GM12878 (cell line): ENCODE data around the gene ZNF775. TPM values are rescaled to one million over a fixed set of nuclear protein-coding genes. Genes with fewer than 3 reads are reported as not detected.
A peak's percentile ranks its signal among the peaks of the same experiment; 100 is the strongest.

ENCODE experiments used
- ATAC-seq: fragments of 200-7000 bp; cut with Tn5 transposase; 3 replicates; pipeline ENCODE4 v1.9.1; 2020; ENCODE audit warnings: mild to moderate bottlenecking, moderate library complexity
- BruUV-seq: library from RNA; stranded (reverse); fragments of 400-500 nt; replicated peaks from 2 replicates; lab custom pipeline; 2021; lab: Mats Ljungman, UMichigan
- CTCF ChIA-PET: fragments of 300-600 bp; sonication (Branson Sonifier 250); formaldehyde crosslinking; extraction: SDS; loops from one replicate; lab custom pipeline; 2021; ENCODE audit warnings: inconsistent platforms; lab: Yijun Ruan, JAX
- POLR2A ChIA-PET: fragments of 350-600 bp; formaldehyde crosslinking; extraction: SDS; loops from one replicate; lab custom pipeline; 2021; ENCODE audit warnings: inconsistent platforms; lab: Charles Lee
- RAD21 ChIA-PET: fragments of 300-600 bp; sonication (Branson Sonifier 250); formaldehyde crosslinking; loops from one replicate; lab custom pipeline; 2023; ENCODE audit warnings: antibody characterized with exemption; ENCODE audit not compliant: unreplicated experiment; lab: Charles Lee
- SMC1A ChIA-PET: fragments of 300-600 bp; sonication (Branson Sonifier 250); formaldehyde crosslinking; loops from one replicate; lab custom pipeline; 2023; ENCODE audit not compliant: unreplicated experiment, uncharacterized antibody; lab: Charles Lee
- DNase-seq: peaks from one replicate; pipeline ENCODE4 v3.0.0-alpha.2; 2011; ENCODE audit warnings: low read depth, low spot score
- FAIRE-seq: peaks from 3 replicates; lab custom pipeline; 2011; peaks lifted over from hg19 to GRCh38; lab: Jason Lieb, UNC
- H2AFZ ChIP-seq: 2 replicates; pipeline ENCODE4 v1.6.0; 2011; ENCODE audit warnings: low read depth, low read length, control low read depth; ENCODE audit not compliant: control insufficient read depth
- H3K27ac ChIP-seq: 2 replicates; pipeline ENCODE4 v1.5.1; 2011; ENCODE audit warnings: control low read depth; ENCODE audit not compliant: control insufficient read depth, insufficient read depth
- H3K27me3 ChIP-seq, 2 experiments: replicated peaks in 1 of 2; 2 replicates each; pipeline versions ENCODE4 v1.6.0 to v1.6.1; 2011; ENCODE audit warnings: low read length in 1 of 2; ENCODE audit not compliant: control insufficient read depth in 2 of 2, insufficient read depth in 2 of 2
- H3K36me3 ChIP-seq, 2 experiments: 2 replicates each; pipeline ENCODE4 v1.5.1; 2011; ENCODE audit warnings: low read length in 1 of 2; ENCODE audit not compliant: control insufficient read depth in 2 of 2, insufficient read depth in 2 of 2
- H3K4me1 ChIP-seq: 2 replicates; pipeline ENCODE4 v1.6.1; 2011; ENCODE audit warnings: mild to moderate bottlenecking, low read length, moderate library complexity, mixed read lengths; ENCODE audit not compliant: control insufficient read depth, insufficient read depth
- H3K4me2 ChIP-seq: 2 replicates; pipeline ENCODE4 v1.6.0; 2011; ENCODE audit warnings: control low read depth; ENCODE audit not compliant: control insufficient read depth, insufficient read depth
- H3K4me3 ChIP-seq: fragments of 200-600 bp; sonication (generic); 2 replicates; pipeline ENCODE4 v1.5.1; 2016
- H3K79me2 ChIP-seq: 2 replicates; pipeline ENCODE4 v1.6.0; 2011; ENCODE audit warnings: low read length; ENCODE audit not compliant: control insufficient read depth, insufficient read depth
- H3K9ac ChIP-seq: 2 replicates; pipeline ENCODE4 v1.8.0; 2011; ENCODE audit warnings: low read length, control low read depth, mixed read lengths; ENCODE audit not compliant: control insufficient read depth, insufficient read depth
- H3K9me3 ChIP-seq: replicated peaks from 3 replicates; pipeline ENCODE4 v1.5.1; 2011; ENCODE audit warnings: mild to moderate bottlenecking, low read length; ENCODE audit not compliant: control insufficient read depth, insufficient read depth
- H4K20me1 ChIP-seq: 2 replicates; pipeline ENCODE4 v1.6.0; 2011; ENCODE audit not compliant: control insufficient read depth, insufficient read depth
- CBFB ChIP-seq: IDR thresholded peaks from 2 replicates; pipeline ENCODE4 v1.6.1; 2016; ENCODE audit warnings: antibody characterized with exemption, low read depth
- CTCF ChIP-seq, 3 experiments: IDR thresholded peaks in 2 of 3; conservative IDR thresholded peaks in 1 of 3; 2 replicates each; pipeline ENCODE4 v1.5.1; 2011; ENCODE audit warnings: low read depth in 3 of 3, low read length in 3 of 3, mild to moderate bottlenecking in 3 of 3, control low read depth in 2 of 3, moderate library complexity in 2 of 3, inconsistent platforms in 1 of 3, mixed read lengths in 1 of 3; ENCODE audit not compliant: control insufficient read depth in 2 of 3, insufficient read depth in 1 of 3; ENCODE audit errors: extremely low read depth in 1 of 3
- EZH2 ChIP-seq: IDR thresholded peaks from 2 replicates; pipeline ENCODE4 v1.6.1; 2012; ENCODE audit warnings: low read depth, mild to moderate bottlenecking, control low read depth, inconsistent platforms, low read length, borderline replicate concordance; ENCODE audit not compliant: control insufficient read depth
- GABPA ChIP-seq: IDR thresholded peaks from 2 replicates; pipeline ENCODE4 v1.6.1; 2014; ENCODE audit warnings: antibody characterized with exemption, low read depth, mild to moderate bottlenecking, inconsistent platforms
- IRF5 ChIP-seq: fragments of 450-650 bp; IDR thresholded peaks from 2 replicates; pipeline ENCODE4 v1.6.1; 2017; ENCODE audit warnings: borderline replicate concordance
- JUND ChIP-seq: IDR thresholded peaks from 2 replicates; pipeline ENCODE4 v1.6.1; 2012; ENCODE audit warnings: low read depth, mild to moderate bottlenecking, low read length, improper control_type of control experiment, moderate library complexity
- POLR2AphosphoS5 ChIP-seq: IDR thresholded peaks from 2 replicates; pipeline ENCODE4 v1.6.1; 2011; ENCODE audit warnings: mild to moderate bottlenecking, low read length, inconsistent platforms
- POU2F2 ChIP-seq: IDR thresholded peaks from 3 replicates; pipeline ENCODE4 v1.6.1; 2011; ENCODE audit warnings: low read depth, mild to moderate bottlenecking, low read length, borderline replicate concordance
- PRDM15 ChIP-seq: fragments of 450-650 bp; formaldehyde crosslinking; IDR thresholded peaks from 2 replicates; pipeline ENCODE4 v1.4.0; 2020; ENCODE audit warnings: mild to moderate bottlenecking, moderate library complexity
- RAD21 ChIP-seq: IDR thresholded peaks from 2 replicates; pipeline ENCODE4 v1.6.1; 2011; ENCODE audit warnings: mild to moderate bottlenecking, low read depth, low read length, moderate library complexity; ENCODE audit not compliant: insufficient read depth
- RBBP5 ChIP-seq: fragments of 200-600 bp; sonication (generic); conservative IDR thresholded peaks from 2 replicates; pipeline ENCODE4 v1.6.1; 2016
- RCOR1 ChIP-seq: conservative IDR thresholded peaks from 2 replicates; pipeline ENCODE4 v1.6.1; 2012; ENCODE audit warnings: low read depth, low read length, improper control_type of control experiment
- SMC3 ChIP-seq: IDR thresholded peaks from 2 replicates; pipeline ENCODE4 v1.6.1; 2011; ENCODE audit warnings: low read length, improper control_type of control experiment, borderline replicate concordance
- SUZ12 ChIP-seq: fragments of 200-600 bp; sonication (generic); IDR thresholded peaks from one replicate; pipeline ENCODE4 v1.6.1; 2018; ENCODE audit warnings: antibody characterized with exemption, mild to moderate bottlenecking; ENCODE audit not compliant: unreplicated experiment
- ZBTB33 ChIP-seq: fragments of 450-650 bp; IDR thresholded peaks from 2 replicates; pipeline ENCODE4 v1.6.1; 2017; ENCODE audit warnings: mild to moderate bottlenecking
- WGBS: methylation state at CpG from one replicate; pipeline ENCODE4 v1.1.6; 2016; ENCODE audit warnings: low lambda C conversion rate; ENCODE audit not compliant: insufficient replicate concordance, insufficient coverage; ENCODE audit errors: missing lambda C conversion rate; 5-methylcytosine and 5-hydroxymethylcytosine counted together
- in situ Hi-C: fragments of 300-500 bp; cut with MboI; formaldehyde crosslinking; loops from 9 replicates; pipeline ENCODE4 v1.14.3; 2018; ENCODE audit warnings: mixed read lengths
- intact Hi-C: fragments of 100-400 bp; cut with micrococcal nuclease; formaldehyde crosslinking; loops from one replicate; pipeline ENCODE4 v1.14.2; 2022; ENCODE audit not compliant: unreplicated experiment
- polyA plus RNA-seq, 11 experiments: library from polyadenylated mRNA; depleted of rRNA in 4 of 11; unstranded in 6 of 11; stranded (reverse) in 5 of 11; fragments of >200 nt; fragmentation: Nextera tagmentation in 4 of 11; fragmentation: Illumina TruSeq in 1 of 11; extraction: Ambion mirVana in 4 of 11; extraction: Trizol in 1 of 11; gene quantifications; 1 replicate in 1 of 11; 2 replicates in 10 of 11; pipeline versions ENCODE4 v1.2.1 to v1.2.3, GENCODE V29; 2011 to 2016; ENCODE audit warnings: inconsistent platforms in 2 of 11, missing spikeins in 2 of 11, low read depth in 1 of 11
- total RNA-seq, 4 experiments: library from RNA; depleted of rRNA in 3 of 4; stranded (reverse); fragments of >200 nt in 3 of 4; fragmentation: Illumina TruSeq in 1 of 4; extraction: Trizol in 1 of 4; gene quantifications; 2 replicates each; pipeline versions ENCODE4 v1.2.1 to v1.2.3, GENCODE V29; 2013 to 2021

ZNF775 gene
- total and polyA plus RNA-seq, 10 of the 15 experiments (the other 5 are each of a cell fraction or from before 2014, with no cell fraction given) = 0.05 to 14.3 (median 2.1) TPM

- H3K79me2 ChIP-seq = no peaks in the 10 kb centered on the region
- FAIRE-seq (no peak), DNase-seq (no peak), ATAC-seq (no peak)
- no peak overlapping the region for H3K9ac ChIP-seq
- SMC1A ChIA-PET = interaction anchor here (0.7 to 3.6 kb wide), 8 partner anchors 8 to 61 kb away, joined by 3 to 41 read pairs (median 4); no protein-coding TSS in a partner anchor
- H2AFZ ChIP-seq = no peak overlapping the region
- whole genome bisulfite sequencing = 95% methylated on average over 6 of the region's 6 CpGs
- no peaks in the 10 kb centered on the region for H4K20me1 ChIP-seq
- RAD21 ChIA-PET = interaction anchor here (0.9 to 4.7 kb wide), 7 partner anchors 12 to 69 kb away, joined by 3 to 26 read pairs (median 4); no protein-coding TSS in a partner anchor
- BruUV-seq = no TSS peak
- CTCF ChIA-PET = interaction anchor here (0.7 to 3.5 kb wide), 14 partner anchors 9 to 132 kb away, joined by 3 to 49 read pairs (median 4); a partner anchor contains a TSS
- intact Hi-C loops (no loop called here), in situ Hi-C loops (loop anchor here (25.0 kb wide), 1 partner anchor 356 kb away; no protein-coding TSS in a partner anchor)
- no peaks in the 10 kb centered on the region for H3K36me3 ChIP-seq
- H3K4me1 ChIP-seq = peaks cover 2% of the 10 kb centered on the region; the same call in 1 of the 2 replicates
- POLR2A ChIA-PET = interaction anchor here (0.6 to 1.4 kb wide), 4 partner anchors 11 to 63 kb away, joined by 3 to 4 read pairs (median 4); no protein-coding TSS in a partner anchor
- peak; percentile 25 to 27 (median 26); a peak in 4 of 6 replicates for TF ChIP-seq CTCF (IDR thresholded peaks at IDR 0.05 in 2 of 3, conservative IDR thresholded peaks at IDR 0.05 in 1 of 3; ENCODE audit: control insufficient read depth in 2 of 3, extremely low read depth in 1 of 3, insufficient read depth in 1 of 3, low read depth in 3 of 3, low read length in 3 of 3)
- no peak for TF ChIP-seq GABPA
- peak; percentile 30; the same call in 1 of the 2 replicates for TF ChIP-seq RAD21
- TF ChIP-seq EZH2 = no peak
- TF ChIP-seq JUND = no peak
- TF ChIP-seq RCOR1 = no peak
- no peak for TF ChIP-seq ZBTB33
- no peak for TF ChIP-seq SUZ12
- no peak for TF ChIP-seq PRDM15 (CRISPR knock-in tag)
- TF ChIP-seq SMC3 = peak; percentile 10; the same call in 1 of the 2 replicates
- no peak for TF ChIP-seq POU2F2
- no peak for TF ChIP-seq CBFB
- TF ChIP-seq POLR2AphosphoS5 = no peak
- no peak for TF ChIP-seq IRF5
- no peak for TF ChIP-seq RBBP5
- no peak overlapping the region for H3K4me3 ChIP-seq
- H3K27ac ChIP-seq = no peak overlapping the region
- no peak overlapping the region for H3K4me2 ChIP-seq
- no peaks in the 10 kb centered on the region for H3K9me3 ChIP-seq
- H3K27me3 ChIP-seq = no peaks in the 10 kb centered on the region
Observed at GRCh38 chr7:150417863-150418262, 38.7 kb downstream of the ZNF775 start.
